ENCODE results near the gene NSUN6.

- no peak for TF ChIP-seq JUND (IDR thresholded peaks at IDR 0.05; ENCODE audit: low read depth, low read length)
- TF ChIP-seq RCOR1 (conservative IDR thresholded peaks at IDR 0.05; ENCODE audit: low read depth, low read length), result no peak
- TF ChIP-seq, protein P1, sequence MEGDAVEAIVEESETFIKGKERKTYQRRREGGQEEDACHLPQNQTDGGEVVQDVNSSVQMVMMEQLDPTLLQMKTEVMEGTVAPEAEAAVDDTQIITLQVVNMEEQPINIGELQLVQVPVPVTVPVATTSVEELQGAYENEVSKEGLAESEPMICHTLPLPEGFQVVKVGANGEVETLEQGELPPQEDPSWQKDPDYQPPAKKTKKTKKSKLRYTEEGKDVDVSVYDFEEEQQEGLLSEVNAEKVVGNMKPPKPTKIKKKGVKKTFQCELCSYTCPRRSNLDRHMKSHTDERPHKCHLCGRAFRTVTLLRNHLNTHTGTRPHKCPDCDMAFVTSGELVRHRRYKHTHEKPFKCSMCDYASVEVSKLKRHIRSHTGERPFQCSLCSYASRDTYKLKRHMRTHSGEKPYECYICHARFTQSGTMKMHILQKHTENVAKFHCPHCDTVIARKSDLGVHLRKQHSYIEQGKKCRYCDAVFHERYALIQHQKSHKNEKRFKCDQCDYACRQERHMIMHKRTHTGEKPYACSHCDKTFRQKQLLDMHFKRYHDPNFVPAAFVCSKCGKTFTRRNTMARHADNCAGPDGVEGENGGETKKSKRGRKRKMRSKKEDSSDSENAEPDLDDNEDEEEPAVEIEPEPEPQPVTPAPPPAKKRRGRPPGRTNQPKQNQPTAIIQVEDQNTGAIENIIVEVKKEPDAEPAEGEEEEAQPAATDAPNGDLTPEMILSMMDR (IDR thresholded peaks at IDR 0.05 in 2 of 3, conservative IDR thresholded peaks at IDR 0.05 in 1 of 3; ENCODE audit: control insufficient read depth in 2 of 3, extremely low read depth in 1 of 3, insufficient read depth in 1 of 3, low read depth in 3 of 3, low read length in 3 of 3), result no peak
- TF ChIP-seq HDAC2 (IDR thresholded peaks at IDR 0.05), result no peak
- TF ChIP-seq REST (IDR thresholded peaks at IDR 0.05; ENCODE audit: low read depth, low read length), result no peak
- TF ChIP-seq POLR2A (IDR thresholded peaks at IDR 0.05; ENCODE audit: low read depth, low read length), result no peak
- no peak for TF ChIP-seq RAD51 (IDR thresholded peaks at IDR 0.05)
- no peak for TF ChIP-seq SMC3 (IDR thresholded peaks at IDR 0.05; ENCODE audit: borderline replicate concordance, low read length)
- TF ChIP-seq MEF2A (IDR thresholded peaks at IDR 0.05; ENCODE audit: insufficient read depth, low read depth, low read length), result no peak
- no peak for TF ChIP-seq USF2 (IDR thresholded peaks at IDR 0.05; ENCODE audit: borderline replicate concordance, low read depth, low read length)
- peak; percentile 32; the same call in 1 of the 2 replicates for TF ChIP-seq SIN3A (IDR thresholded peaks at IDR 0.05; ENCODE audit: low read depth, low read length)
- no peak for TF ChIP-seq RAD21 (IDR thresholded peaks at IDR 0.05; ENCODE audit: insufficient read depth, low read depth, low read length)
- no peak for TF ChIP-seq ZBTB33 (IDR thresholded peaks at IDR 0.05)
Measured at GRCh38 chr10:18659819-18660535, 8.6 kb upstream of the NSUN6 start.

Data from GM12878 (cell line).